Measurements from ENCODE around the gene EEF1A1.
"Not testable (repeated sequence)": the region's sequence is repeated elsewhere in the genome, so short reads cannot be mapped to it uniquely, and the experiment has no call there.

Gene EEF1A1

GRCh38 chr6:73548458-73549446 is 27.9 kb upstream of the EEF1A1 start:
- H3K79me2 ChIP-seq (ENCODE audit: insufficient read depth, low read depth), result no peaks in the 10 kb centered on the region
- no peak overlapping the region for H3K9ac ChIP-seq
- no peak overlapping the region for H3K4me2 ChIP-seq
- H3K4me1 ChIP-seq (ENCODE audit: low read depth, poor library complexity, severe bottlenecking), result peaks cover 3% of the 10 kb centered on the region
- TF ChIP-seq, protein P1, sequence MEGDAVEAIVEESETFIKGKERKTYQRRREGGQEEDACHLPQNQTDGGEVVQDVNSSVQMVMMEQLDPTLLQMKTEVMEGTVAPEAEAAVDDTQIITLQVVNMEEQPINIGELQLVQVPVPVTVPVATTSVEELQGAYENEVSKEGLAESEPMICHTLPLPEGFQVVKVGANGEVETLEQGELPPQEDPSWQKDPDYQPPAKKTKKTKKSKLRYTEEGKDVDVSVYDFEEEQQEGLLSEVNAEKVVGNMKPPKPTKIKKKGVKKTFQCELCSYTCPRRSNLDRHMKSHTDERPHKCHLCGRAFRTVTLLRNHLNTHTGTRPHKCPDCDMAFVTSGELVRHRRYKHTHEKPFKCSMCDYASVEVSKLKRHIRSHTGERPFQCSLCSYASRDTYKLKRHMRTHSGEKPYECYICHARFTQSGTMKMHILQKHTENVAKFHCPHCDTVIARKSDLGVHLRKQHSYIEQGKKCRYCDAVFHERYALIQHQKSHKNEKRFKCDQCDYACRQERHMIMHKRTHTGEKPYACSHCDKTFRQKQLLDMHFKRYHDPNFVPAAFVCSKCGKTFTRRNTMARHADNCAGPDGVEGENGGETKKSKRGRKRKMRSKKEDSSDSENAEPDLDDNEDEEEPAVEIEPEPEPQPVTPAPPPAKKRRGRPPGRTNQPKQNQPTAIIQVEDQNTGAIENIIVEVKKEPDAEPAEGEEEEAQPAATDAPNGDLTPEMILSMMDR (conservative IDR thresholded peaks at IDR 0.05; ENCODE audit: low read depth, low read length), result no peak
- no peaks in the 10 kb centered on the region for H3K36me3 ChIP-seq (ENCODE audit: insufficient read depth)
- H2AFZ ChIP-seq (ENCODE audit: low read depth), result no peak overlapping the region
- no peaks in the 10 kb centered on the region for H3K27me3 ChIP-seq (ENCODE audit: insufficient read depth, low read depth)
- no peak overlapping the region for H3K27ac ChIP-seq
- no peak overlapping the region for H3K4me3 ChIP-seq (IDR thresholded peaks at IDR 0.05; ENCODE audit: insufficient read depth, low read depth, low read length)
- no peaks in the 10 kb centered on the region for H4K20me1 ChIP-seq (ENCODE audit: insufficient read depth)

DNA sequence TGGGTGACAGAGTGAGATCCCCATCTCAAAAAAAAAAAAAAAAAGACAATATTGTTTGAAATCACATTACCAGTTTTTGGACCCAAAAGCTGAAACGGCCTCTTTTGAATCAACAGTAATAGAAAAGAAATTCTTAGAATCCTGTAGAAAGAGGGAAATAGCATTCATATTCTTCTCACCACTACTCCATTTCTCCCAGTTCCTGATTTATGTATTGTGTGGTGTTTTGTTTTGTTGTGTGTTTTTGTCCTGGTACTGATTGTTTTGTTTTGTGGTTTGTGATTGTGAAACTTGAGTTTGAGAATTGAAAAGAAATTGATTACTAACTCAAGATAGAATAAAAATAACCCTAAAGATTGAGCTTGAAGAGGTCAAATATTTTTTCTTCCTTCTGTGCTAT is 26.2 kb upstream of the EEF1A1 start:
- no peak overlapping the region for H3K4me3 ChIP-seq (IDR thresholded peaks at IDR 0.05; ENCODE audit: insufficient read depth, low read depth, low read length)
- H3K27ac ChIP-seq, result no peak overlapping the region
- no peaks in the 10 kb centered on the region for H4K20me1 ChIP-seq (ENCODE audit: insufficient read depth)
- no peak overlapping the region for H2AFZ ChIP-seq (ENCODE audit: low read depth)
- H3K4me1 ChIP-seq (ENCODE audit: low read depth, poor library complexity, severe bottlenecking), result peaks cover 3% of the 10 kb centered on the region
- no peaks in the 10 kb centered on the region for H3K36me3 ChIP-seq (ENCODE audit: insufficient read depth)
- no peaks in the 10 kb centered on the region for H3K27me3 ChIP-seq (ENCODE audit: insufficient read depth, low read depth)
- no peak overlapping the region for H3K4me2 ChIP-seq
- H3K9ac ChIP-seq, result no peak overlapping the region
- TF ChIP-seq, protein P1 (conservative IDR thresholded peaks at IDR 0.05; ENCODE audit: low read depth, low read length), result no peak
- H3K79me2 ChIP-seq (ENCODE audit: insufficient read depth, low read depth), result no peaks in the 10 kb centered on the region

DNA sequence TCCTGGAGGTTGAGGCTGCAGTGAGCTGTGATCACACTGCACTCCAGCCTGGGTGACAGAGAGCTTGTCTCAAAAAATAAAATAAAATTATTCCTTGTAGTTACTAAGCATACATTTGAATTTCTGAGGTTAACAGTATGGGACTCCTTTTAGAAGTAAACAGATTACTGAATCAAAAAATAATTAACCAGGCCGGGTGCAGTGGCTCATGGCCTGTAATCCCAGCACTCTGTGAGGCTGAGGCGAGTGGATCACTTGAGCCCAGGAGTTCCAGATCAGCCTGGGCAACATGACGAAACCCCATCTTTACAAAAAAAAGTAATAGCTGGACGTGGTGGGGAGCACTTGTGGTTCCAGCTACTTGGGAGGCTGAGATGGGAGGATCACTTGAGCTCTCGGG is 22.1 kb upstream of the EEF1A1 start:
- Histone ChIP-seq H3K9ac (no peak overlapping the region), H3K4me3 (IDR thresholded peaks at IDR 0.05; ENCODE audit: insufficient read depth, low read depth, low read length) (no peak overlapping the region), H3K4me1 (ENCODE audit: low read depth, poor library complexity, severe bottlenecking) (peaks cover 3% of the 10 kb centered on the region), H3K27ac (no peak overlapping the region), H2AFZ (ENCODE audit: low read depth) (no peak overlapping the region), H3K27me3 (ENCODE audit: insufficient read depth, low read depth) (no peaks in the 10 kb centered on the region), H3K4me2 (no peak overlapping the region), H3K36me3 (ENCODE audit: insufficient read depth) (no peaks in the 10 kb centered on the region), H3K79me2 (ENCODE audit: insufficient read depth, low read depth) (no peaks in the 10 kb centered on the region), H4K20me1 (ENCODE audit: insufficient read depth) (no peaks in the 10 kb centered on the region)
- TF ChIP-seq, protein P1 (conservative IDR thresholded peaks at IDR 0.05; ENCODE audit: low read depth, low read length), result no peak

- not testable (repeated sequence) for H3K36me3 ChIP-seq (ENCODE audit: insufficient read depth)
Observed at GRCh38 chr6:73542481-73542880, 21.6 kb upstream of the EEF1A1 start.

More at GRCh38 chr6:73542481-73542880, 21.6 kb upstream of the EEF1A1 start:
- H3K4me2 ChIP-seq; H3K4me1 ChIP-seq (ENCODE audit: low read depth, poor library complexity, severe bottlenecking); H3K79me2 ChIP-seq (ENCODE audit: insufficient read depth, low read depth); H3K27me3 ChIP-seq (ENCODE audit: insufficient read depth, low read depth); H4K20me1 ChIP-seq (ENCODE audit: insufficient read depth); H2AFZ ChIP-seq (ENCODE audit: low read depth); H3K9ac ChIP-seq; H3K4me3 ChIP-seq (IDR thresholded peaks at IDR 0.05; ENCODE audit: insufficient read depth, low read depth, low read length); H3K27ac ChIP-seq: not testable (repeated sequence)
